ENCODE measurements around the gene ITFG1.
"Not testable (repeated sequence)": the region's sequence is repeated elsewhere in the genome, so short reads cannot be mapped to it uniquely, and the experiment has no call there.

Gene ITFG1

DNA sequence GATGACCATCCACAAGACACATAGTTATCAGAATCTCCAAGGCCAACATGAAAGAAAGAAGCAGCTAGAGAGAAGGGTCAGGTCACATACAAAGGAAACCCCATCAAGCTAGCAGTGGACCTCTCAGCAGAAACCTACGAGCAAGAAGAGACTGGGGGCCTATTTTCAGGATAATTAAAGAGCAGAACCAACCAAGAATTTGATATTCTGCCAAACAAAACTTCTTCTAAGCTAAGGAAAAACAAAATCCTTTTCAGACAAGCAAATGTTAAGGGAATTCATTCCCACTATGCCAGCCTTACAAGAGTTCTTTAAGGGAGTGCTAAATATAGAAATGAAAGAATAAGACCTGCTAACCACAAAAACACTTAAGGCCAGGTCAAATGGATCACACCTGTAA is 47.8 kb downstream of the ITFG1 start:
- DNase-seq (ENCODE audit: low spot score) = no peak

DNA sequence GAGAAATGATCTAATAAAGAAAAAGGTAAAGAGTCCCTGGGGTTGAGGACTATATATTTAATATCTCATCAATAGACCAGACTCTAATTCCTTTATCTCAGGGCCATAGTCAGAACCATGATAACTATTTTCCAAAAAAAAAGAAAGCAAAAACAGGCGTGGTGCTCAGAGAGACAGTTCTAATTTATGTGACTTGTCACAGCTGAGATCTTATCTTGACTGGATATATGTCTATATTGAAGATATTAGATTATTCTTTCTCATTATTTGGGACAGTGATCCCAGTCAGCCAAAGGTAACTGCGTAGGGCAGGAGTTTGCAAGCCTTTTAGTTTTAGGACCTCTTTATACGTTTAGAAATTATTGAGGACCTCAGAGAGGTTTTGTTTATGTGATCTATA is 52.4 kb downstream of the ITFG1 start:
- DNase-seq (ENCODE audit: low spot score) = no peak

DNA sequence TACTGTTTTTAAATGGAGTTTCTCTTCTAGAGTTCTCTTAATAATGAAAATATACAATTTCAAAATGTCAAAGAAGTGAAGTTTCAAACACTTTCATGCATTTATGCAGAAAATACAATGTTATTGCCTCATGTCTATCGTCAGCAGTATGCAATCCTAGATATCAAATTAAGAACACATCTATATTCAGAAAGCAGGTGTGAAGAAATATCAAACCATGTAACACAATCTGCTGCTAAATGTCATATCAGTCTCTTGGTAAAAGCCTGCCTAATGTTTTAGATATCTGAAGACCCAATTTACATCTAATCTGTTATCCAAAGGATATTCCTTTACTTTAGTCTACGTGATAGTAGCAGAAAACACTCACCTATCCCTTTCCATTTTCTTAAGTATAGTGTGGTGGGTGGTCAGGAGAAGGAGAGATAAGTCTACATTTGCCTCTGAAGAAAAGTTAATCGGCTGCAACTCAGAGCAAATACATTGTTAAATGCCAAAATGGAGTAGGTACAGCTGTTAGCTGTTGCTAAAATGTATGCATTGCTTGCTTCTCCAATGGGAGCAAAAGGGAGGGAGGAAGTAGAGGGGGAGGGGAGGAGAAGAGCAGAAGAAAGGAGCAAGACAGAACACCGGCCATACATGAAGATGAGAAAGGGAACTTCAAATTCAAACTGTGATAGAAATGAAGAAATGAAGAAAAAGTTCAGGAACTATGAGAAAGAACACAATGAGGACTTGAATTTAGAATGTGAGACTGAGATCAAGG is 64.9 kb downstream of the ITFG1 start:
- DNase-seq (ENCODE audit: low spot score) = no peak

DNA sequence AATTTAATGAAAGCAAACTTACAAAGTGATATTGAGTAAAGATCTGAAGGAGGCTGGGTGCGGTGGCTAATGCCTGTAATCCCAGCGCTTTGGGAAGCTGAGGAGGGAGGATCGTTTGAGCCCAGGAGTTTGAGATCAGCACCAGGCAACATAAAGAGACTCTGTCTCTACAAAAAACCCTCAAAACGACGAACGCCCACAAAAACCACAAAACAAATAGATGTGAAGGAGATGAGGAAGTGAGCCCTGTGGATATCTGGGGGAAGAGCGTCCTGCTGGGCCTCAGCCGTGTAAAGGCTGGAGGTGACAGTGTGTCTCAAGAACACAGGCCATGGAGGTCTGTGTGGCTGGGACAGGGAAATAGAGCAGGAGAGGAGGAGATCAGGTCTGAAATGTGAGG is 68.8 kb downstream of the ITFG1 start:
- DNase-seq (ENCODE audit: low spot score) = no peak

DNA sequence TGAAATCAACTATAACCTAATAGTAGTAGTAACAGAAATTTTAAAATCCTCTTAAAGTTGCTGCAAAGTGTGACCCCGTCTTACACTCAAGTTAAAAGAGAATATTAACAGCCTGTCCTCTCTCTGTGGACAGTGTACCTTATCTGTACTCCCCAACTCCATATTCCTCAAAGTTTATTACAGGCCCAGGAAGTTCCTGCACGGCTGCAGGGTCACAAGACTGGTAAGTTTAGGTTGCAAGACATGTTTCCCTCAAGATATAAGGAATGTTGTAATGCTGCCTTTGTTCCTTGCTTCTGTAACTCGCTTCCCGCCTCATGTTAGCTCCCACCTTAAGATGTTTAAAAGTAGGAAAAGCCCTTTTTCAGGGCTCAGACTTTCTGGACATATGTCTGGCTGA is 72.2 kb downstream of the ITFG1 start:
- no peak for DNase-seq (ENCODE audit: low spot score)

DNA sequence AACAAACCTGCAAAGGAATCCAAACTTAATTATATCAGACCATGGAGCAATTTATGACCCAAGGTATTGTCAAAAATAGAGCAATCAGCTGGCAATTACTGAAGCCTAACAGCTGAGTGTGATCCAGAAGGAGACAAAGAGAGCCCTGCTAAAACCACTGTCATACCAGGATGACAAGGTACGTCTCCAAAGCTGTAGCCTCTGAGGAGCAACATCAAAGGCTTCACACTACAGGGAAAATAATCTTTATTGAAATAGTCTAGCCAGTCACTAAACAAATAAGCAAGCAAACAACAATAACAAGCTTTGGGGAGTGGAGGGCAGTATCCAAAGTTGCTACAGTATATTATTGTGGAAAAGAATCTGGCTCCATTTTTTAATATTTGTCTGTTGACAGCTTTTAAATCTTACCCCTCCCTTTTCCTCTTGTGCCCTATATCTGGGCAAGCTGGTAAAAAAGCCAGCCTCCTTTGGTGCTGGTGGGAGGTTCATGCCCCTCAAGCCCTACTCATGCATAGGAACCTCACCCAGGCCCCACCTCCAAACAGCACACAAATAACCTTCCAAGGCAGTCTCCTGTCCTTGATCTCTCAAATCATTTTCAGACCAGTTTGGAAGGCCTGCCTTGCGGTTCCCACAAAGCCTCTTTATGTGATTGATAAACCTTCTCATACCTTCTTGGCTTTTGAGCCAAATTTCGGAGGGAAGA is 73.7 kb downstream of the ITFG1 start:
- DNase-seq (ENCODE audit: low spot score) = no peak

DNA sequence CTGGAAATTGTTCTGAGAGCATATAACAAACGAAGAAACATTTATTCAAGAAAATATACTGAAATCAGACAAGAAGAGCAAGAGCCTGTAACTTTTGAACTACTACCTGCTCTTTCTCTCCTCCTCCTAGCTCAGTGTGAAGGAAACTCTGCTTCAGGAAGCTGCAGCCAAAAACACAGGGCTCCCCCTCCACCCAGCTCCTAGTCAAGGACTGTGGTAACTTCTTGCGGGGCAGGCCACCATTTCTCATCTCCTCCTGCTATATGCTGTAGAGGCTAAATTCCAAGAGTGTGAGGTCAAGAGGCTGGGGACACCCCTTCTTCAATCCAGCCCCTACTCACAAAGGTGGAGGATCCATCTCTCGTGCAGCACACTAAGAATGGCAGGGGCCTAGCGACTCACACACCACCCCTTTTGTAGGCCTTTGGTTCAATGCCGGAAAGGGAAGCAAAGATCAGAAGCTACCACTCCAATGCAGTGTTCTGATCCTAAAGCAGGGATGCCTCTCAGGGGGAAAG is 74.6 kb downstream of the ITFG1 start:
- DNase-seq (ENCODE audit: low spot score) = no peak

DNA sequence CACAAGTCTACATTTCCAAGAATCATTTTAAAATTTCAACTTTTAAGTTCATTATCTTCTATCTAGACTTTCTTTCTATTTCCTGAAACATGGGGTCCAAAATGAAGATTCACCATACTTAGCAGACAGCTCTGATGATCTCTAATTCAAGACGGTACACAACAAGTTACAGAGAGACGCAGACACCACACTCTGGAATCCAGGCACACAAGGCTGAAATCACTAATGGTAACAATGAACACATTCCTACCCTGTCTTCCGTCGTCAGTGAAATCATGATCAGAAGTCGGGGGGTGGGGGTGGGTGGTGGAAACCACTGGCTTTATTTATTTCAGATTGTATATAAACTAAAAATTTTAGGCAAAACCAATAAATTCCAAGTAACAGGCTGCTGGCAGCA is 78.5 kb downstream of the ITFG1 start:
- no peak for DNase-seq (ENCODE audit: low spot score)

DNA sequence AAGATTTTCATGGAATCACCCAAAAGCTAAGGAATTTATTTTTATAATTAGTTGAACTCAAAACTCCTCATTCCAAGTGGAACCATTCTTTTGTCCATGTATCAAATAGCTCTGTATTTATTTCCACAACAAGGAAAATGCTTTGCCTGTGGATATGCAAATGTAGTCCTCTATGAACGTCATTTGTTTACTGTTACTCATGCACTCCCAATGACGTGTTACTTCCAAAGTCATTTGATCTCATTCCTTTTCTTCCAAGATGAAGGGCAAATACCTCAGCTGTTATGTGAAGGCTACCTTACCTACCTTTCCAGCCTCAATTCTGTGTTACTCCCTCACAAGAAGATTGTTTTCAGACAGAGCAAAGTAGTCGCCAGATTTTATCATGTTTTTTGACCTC is 83.7 kb downstream of the ITFG1 start:
- no peak for DNase-seq (ENCODE audit: low spot score)

DNA sequence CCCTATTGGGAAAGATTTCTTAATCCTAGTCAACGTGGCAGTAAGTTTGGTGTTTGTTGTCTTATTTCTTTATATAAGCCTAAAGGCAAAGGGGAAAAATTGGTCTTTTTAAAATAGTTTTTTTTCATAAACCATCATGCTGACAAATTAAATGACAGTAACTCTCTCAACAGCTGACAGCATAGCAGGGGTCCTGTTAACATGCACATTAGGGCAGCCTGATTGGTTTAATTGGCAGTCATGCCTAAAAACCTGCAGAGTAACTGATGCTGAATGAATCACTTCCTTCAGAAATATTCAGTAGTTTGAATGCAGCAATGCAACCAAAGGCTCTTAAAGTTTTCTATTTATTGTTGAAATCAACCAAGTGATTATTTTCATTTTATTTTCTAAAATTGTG is 85.4 kb downstream of the ITFG1 start:
- no peak for DNase-seq (ENCODE audit: low spot score)

DNA sequence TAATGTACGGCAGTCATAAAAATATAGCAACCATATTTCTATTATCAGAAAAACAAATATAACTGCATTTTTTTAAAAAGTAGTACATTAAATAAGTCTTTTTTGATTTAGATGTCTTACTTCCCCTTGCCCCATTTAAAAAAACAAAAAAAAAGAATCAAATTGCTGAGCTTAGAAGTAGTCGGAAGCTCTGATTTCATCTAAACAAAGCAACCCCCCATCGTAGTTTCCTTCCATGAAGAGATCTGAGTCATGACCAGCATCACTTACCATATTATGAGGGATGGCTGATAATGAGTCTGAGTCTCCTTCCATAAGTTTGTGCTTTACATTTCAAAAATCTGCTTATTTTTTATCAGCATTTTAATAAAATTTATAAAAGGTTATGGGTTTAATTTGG is 86.2 kb downstream of the ITFG1 start:
- DNase-seq (ENCODE audit: low spot score) = no peak

DNA sequence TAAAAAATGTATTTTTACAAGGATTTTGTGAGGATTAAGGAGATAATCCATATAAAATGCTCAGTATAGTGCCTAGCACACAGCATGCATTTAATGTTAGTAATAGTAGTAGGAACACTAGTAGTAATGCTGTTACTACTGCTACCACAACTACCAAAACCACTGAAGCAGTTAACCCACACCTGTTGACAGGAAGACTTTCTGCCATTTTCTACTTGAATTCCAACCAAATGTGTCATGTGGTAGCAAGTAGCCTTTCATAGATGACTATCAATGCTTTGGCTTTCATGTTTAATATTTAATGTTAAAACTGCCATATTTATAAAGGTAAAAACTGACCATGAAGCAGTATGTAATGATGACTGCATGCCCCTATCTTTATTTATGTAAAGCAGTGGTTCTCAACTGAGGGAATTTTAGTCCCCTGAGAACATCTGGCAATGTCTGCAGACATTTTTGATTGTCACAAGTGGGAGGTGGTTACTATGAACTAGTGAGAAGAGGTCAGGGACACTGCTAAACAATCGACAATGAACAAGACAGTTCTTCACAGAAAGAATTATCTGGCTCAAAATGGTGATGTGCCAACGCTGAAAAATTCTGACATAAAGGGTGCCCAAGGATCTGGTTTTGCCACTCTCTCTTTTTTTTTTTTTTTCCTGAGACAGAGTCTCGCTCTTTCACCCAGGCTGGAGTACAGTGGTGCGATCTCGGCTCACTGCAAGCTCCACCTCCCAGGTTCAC is 89.4 kb downstream of the ITFG1 start:
- no peak for DNase-seq (ENCODE audit: low spot score)

DNA sequence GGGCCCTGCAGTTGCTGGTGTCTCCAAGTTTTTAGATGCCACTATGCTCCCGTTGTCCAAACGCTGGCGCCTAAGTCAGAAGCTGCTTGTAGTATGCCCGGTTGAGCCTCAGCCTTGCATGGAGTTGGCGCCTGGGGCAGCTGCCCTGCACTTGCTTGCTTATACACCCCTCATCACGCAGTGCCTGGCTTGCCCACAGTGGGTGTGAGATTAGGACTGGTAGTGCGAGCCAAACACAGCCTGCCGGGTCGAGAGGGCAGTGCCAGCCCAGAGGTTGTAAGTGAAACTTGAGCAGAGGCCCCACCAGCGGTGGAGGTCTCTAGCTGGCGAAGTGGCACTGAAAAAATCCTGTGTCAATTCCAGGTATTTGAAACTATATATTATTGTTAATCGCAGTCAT is 90.3 kb downstream of the ITFG1 start:
- DNase-seq (ENCODE audit: low spot score) = no peak

DNA sequence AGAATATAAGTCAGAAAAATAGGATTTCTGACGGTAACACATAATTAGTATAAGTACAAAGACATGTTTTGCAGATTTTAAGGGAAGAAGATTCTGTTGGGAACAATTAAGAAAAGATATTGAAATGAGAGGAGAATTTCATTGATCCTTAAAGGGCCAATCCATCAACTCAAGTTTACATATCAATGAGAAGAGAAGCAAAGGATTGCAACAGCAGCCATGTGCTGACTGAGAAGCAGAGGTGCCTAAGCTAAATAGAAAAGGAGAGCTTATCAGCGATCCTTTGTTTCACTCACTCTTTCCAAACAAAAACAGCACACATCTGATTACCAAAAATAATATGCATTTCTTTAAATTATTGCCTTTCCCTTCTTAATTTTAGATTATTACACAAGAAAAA is 94.6 kb downstream of the ITFG1 start:
- no peak for DNase-seq (ENCODE audit: low spot score)

DNA sequence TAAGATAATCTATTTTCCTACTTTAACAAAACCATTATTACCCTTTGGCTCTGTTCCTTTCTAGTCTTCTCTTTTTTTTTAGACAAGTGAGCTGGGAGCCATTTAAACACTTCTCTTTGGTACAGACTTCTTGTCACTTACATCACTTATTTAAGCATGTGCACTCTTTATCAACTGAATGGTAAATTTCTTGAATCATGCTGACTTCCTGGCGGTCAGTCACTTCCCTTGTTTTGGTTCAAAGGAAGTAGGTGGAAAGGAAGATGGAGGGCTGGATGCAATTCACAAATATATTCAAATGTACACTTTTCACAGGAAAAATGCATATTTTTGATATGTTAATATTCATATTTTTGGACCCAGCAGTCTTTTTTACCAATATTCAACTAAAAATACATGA is 97.1 kb downstream of the ITFG1 start:
- DNase-seq (ENCODE audit: low spot score) = no peak

DNA sequence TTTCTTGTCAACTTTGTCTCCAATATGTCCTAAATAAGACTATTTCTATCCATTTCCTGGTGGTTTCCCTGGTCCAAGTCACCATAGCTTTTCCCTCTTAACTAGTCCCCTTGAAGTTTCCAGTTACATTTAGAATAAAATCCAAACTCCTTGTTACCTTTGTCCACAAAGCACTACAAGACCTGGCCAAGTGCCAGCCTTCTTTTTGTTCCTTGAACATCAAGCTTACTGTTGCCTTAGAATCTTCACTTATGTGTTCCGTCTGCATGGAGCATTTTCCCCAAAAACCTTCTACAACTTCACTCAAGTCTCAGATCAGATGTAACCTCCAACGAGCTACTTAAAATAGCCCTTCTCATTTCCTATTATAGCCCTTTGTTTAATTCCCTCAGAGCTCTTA is 101.4 kb downstream of the ITFG1 start:
- DNase-seq (ENCODE audit: low spot score) = no peak

DNA sequence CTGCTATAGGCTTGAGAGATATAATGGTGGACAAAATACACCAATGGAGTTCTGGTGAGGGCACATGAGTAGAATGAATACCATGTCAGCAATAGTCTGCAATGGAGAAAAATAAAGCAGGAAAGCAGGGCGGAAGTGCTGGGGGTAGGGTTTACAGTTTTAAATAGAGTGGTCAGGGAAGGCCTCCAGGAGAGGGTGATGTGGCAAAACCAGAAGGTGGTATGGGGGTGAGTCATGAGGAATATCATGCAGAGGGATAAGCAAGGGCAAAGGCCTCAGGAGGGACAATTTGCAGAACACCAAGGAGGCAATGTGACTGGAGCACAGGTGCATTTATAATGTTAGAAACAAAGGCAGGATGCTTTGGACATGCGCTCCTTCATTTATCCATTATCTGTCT is 102.0 kb downstream of the ITFG1 start:
- DNase-seq (ENCODE audit: low spot score) = no peak

DNA sequence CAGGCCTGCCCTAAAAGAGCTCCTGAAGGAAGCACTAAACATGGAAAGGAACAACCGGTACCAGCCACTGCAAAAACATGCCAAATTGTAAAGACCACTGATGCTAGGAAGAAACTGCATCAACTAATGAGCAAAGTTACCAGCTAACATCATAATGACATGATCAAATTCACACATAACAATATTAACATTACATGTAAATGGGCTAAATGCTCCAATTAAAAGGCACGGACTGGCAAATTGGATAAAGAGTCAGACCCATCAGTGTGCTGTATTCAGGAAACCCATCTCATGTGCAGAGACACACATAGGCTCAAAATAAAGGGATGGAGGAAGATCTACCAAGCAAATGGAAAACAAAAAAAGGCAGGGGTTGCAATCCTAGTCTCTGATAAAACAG is 111.8 kb downstream of the ITFG1 start:
- not testable (repeated sequence) for DNase-seq (ENCODE audit: low spot score)

DNA sequence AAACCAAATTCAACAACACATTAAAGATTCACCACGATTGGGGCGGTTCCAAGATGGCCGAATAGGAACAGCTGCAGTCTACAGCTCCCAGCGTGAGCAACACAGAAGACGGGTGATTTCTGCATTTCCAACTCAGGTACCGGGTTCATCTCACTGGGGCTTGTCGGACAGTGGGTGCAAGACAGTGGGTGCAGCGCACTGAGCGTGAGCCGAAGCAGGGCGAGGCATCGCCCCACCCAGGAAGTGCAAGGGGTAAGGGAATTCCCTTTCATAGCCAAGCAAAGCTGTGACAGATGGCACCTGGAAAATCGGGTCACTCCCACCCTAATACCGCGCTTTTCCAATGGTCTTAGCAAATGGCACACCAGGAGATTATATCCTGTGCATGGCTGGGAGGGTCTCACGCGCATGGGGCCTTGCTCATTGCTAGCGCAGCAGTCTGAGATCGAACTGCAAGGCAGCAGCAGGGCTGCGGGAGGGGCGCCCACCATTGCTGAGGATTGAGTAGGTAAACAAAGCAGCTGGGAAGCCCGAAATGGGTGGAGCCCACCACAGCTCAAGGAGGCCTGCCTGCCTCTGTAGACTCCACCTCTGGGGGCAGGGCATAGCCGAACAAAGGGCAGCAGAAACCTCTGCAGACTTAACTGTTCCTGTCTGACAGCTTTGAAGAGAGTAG is 113.7 kb downstream of the ITFG1 start:
- DNase-seq (ENCODE audit: low spot score) = not testable (repeated sequence)

DNA sequence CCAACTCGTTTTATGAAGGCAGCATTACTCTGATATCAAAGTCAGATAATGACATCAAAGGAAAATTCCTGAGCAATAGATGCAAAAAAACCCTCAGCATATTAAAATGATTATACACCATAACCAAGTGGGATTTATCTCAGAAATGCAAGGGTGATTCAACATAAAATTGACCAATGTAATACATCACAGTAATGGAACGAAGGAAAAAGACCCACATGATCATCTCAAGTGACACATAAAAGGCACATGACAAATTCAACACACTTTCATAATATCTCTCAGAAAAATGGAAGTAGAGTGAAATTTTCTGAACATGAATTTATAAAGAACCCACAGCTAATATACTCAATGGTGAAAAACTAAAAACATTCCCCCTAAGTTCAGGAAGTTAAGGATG is 118.8 kb downstream of the ITFG1 start:
- no peak for DNase-seq (ENCODE audit: low spot score)

DNA sequence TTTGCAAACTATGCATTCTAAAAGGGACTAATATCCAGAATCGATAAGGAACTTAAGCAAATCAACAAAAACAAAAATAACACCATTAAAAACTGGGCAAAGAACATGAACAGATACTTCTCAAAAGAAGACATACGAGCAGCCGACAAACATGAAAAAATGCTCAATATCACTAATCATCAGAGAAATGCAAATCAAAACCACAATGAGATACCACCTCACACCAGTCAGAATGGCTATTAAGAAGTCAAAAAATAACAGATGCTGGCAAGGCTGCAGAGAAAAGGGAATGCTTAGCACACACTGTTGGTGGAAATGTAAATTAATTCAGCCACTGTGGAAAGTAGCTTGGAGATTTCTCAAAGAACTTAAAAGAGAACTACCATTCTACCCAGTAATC is 130.3 kb downstream of the ITFG1 start:
- DNase-seq (ENCODE audit: low spot score) = not testable (repeated sequence)

DNA sequence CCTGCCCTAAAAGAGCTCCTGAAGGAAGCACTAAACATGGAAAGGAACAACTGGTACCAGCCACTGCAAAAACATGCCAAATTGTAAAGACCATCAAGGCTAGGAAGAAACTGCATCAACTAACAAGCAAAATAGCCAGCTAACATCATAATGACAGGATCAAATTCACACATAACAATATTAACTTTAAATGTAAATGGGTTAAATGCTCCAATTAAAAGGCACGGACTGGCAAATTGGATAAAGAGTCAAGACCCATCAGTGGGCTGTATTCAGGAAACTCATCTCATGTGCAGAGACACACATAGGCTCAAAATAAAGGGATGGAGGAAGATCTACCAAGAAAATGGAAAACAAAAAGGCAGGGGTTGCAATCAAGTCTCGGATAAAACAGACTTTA is 136.6 kb downstream of the ITFG1 start:
- DNase-seq (ENCODE audit: low spot score) = not testable (repeated sequence)
